Stimulated activated naive CD8-positive, alpha-beta T cell treated with anti-CD3 and anti-CD28 coated beads, Interleukin-15, amount 100 ng/mL, for 72 hours (primary cell): Measurements from ENCODE around the gene FAXC.

Experiments used
- ATAC-seq: fragments of 150-1000 bp; cut with Tn5 transposase; 2 replicates; pipeline ENCODE4 v1.10.0; 2021; ENCODE audit warnings: mild to moderate bottlenecking, moderate library complexity
- DNase-seq, 2 donors: peaks; one replicate each; pipeline ENCODE4 v3.0.0; 2021 to 2022
- H3K27ac Mint-ChIP-seq, 2 donors: one replicate each; pipeline ENCODE4 v1.8.0; 2022; ENCODE audit warnings: mild to moderate bottlenecking in 2 of 2, mixed read lengths in 2 of 2, moderate library complexity in 2 of 2
- H3K27me3 Mint-ChIP-seq: one replicate; pipeline ENCODE4 v1.8.0; 2022; ENCODE audit warnings: mixed read lengths
- H3K4me1 Mint-ChIP-seq: one replicate; pipeline ENCODE4 v1.8.0; 2022; ENCODE audit warnings: mild to moderate bottlenecking, mixed read lengths
- H3K4me3 Mint-ChIP-seq, 2 donors: one replicate each; pipeline ENCODE4 v1.8.0; 2022; ENCODE audit warnings: mild to moderate bottlenecking in 2 of 2, mixed read lengths in 2 of 2, moderate library complexity in 1 of 2
- H3K9me3 Mint-ChIP-seq, 2 donors: one replicate each; pipeline ENCODE4 v1.8.0; 2022; ENCODE audit warnings: mixed read lengths in 2 of 2

The FAXC gene

DNA sequence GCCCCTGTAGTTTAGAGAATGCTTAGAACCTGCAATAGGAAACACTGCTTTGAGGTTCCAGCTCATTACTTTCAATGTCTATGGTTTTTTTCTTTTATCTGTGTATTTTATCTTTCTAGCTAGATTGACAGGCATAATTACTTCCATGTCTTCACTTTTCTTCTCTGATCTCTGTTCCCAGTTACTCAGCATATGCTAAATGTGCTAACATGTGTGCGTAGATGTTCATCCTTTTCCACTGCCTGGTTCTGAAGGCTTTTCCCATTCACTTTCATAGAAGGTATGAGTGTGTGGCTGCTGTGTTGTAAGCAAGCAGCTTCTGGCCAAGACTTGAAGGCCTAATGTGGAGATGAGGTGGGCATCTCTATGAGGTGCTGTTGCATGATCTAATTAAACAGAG lies 38.9 kb downstream of the FAXC start:
- Mint-ChIP-seq H3K27me3 (peaks cover 32% of the 10 kb centered on the region), H3K4me1 (no peaks in the 10 kb centered on the region), H3K4me3 (no peak overlapping the region), H3K9me3 (no peaks in the 10 kb centered on the region), H3K27ac (no peak overlapping the region)
- DNase-seq: no peak
- ATAC-seq: no peak

DNA sequence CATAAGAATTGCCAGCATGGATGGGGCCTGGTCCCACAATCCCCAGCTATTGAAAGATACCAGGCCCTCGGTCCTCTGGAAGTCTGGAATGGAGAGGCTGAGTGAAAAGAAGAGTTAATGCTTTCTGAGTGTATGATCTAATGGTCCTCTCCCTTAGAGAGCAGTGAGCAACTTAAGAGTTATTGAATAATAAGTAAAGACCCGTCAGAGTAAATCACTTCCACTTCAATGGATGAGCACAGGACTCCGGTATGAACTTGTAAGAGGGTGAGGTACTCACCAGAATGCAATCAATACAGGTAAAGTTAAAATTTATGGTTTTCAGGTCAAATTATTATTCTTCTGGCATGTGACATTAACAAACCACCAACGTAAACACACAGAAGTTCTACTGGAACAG lies 39.9 kb downstream of the FAXC start:
- ATAC-seq: no peak
- no peak for DNase-seq
- Mint-ChIP-seq H3K27ac (no peak overlapping the region), H3K9me3 (no peaks in the 10 kb centered on the region), H3K4me1 (no peaks in the 10 kb centered on the region), H3K27me3 (peaks cover 22% of the 10 kb centered on the region), H3K4me3 (no peak overlapping the region)

DNA sequence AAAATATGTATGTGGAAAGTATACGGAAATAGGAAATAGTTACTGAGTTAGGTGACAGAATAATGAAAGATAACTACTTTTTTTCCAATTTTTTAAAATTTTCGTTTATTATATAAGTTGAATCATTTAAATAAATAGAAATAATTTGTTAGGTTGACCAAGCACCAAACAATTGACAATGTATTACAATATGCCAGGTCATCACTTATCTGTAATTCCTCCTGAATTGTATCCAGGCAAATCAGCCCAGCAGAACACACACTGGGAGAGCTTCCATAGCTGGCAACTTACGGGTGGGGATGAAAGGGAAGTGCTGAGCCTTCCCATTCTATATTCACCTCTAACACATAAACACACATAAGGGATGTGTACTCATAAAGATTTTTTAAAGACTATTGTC lies 40.7 kb downstream of the FAXC start:
- no peak for DNase-seq
- no peak overlapping the region for H3K4me3 Mint-ChIP-seq

DNA sequence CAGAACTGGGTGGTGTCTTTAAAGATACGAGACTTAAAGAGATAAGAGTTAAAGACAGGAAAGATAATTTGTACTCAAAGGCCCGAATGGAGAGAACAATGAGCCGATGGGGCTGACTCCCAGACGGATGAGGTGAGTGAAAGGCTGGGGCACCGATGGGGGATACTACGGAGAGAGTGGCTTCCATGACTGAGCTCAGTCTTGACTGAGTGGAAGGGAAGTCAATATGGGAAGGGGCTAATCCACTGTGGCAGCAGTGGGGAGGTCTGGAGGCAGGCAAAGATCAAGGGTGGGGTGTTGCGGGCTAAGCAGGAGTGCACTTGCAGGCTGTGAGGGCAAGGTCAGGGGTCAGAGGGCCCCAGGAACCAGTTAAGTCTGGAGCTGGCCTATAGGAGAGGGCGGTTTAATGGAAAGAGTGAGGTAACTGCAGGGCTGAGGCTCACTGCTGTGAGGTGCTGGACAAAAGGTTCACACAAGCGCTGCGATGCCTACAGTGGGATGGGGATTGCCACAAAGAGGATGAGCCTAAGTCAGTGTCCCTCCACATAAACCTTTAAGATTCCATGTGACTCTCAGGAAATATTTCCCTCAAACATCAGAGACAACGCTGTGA lies 42.1 kb downstream of the FAXC start:
- H3K9me3 Mint-ChIP-seq: no peaks in the 10 kb centered on the region
- H3K27ac Mint-ChIP-seq: no peak overlapping the region
- H3K4me3 Mint-ChIP-seq: no peak overlapping the region
- H3K27me3 Mint-ChIP-seq: peaks cover 10% of the 10 kb centered on the region
- ATAC-seq (peak; percentile 31), DNase-seq (no peak)
- H3K4me1 Mint-ChIP-seq: no peaks in the 10 kb centered on the region

More for the DNA sequence above, 40.7 kb downstream of the FAXC start:
- H3K4me1 Mint-ChIP-seq: no peaks in the 10 kb centered on the region
- no peaks in the 10 kb centered on the region for H3K9me3 Mint-ChIP-seq
- H3K27ac Mint-ChIP-seq: no peak overlapping the region
- H3K27me3 Mint-ChIP-seq: peaks cover 14% of the 10 kb centered on the region
- no peak for ATAC-seq

DNA sequence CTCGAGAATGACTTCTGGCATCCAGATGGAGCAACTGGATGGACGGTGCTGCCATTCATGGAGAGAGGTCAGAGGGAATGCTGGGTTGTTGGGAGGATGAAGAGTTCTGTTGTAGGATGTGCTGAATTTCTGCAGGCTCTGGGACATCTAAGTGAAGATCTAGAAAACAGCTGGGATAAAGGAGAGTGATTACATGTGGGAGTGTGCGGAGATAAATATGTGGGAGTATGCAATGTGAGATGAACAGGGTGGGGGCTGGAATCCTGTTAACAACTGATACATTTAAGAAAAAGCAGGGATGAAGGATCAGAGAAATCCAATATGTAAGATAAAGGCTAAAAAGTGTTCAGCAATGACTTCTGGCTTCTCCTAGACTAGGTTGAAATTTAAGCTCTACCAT lies 43.1 kb downstream of the FAXC start:
- H3K9me3 Mint-ChIP-seq: no peaks in the 10 kb centered on the region
- ATAC-seq: no peak
- no peak overlapping the region for H3K27ac Mint-ChIP-seq

DNA sequence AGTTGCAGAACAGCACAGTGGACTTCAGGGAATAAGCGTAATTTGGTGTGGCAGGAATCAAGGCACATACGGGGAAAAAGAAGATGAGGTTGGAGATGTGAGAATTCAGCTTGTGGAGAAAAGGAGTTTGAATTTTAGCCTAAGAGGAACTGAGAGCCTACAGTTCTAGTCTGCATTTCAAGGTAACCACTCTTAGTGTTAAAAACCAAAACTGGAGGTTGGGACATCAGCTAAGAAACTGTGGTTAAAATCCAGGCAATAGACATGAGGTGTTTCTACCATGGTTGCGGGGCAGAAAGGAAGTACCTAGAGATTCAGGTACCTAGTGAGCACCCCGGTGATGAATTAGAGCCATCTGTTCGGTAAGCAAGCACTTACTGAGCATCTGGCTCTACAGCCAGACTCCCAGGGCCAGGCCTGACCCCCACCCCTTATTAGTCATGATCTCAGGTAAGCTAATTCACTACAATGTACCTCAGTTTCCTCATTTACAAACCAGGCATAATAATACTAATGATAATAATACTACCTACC lies 44.4 kb downstream of the FAXC start:
- ATAC-seq: no peak
- Mint-ChIP-seq H3K27me3 (peaks cover 21% of the 10 kb centered on the region), H3K4me1 (no peaks in the 10 kb centered on the region)

More for the DNA sequence above, 43.1 kb downstream of the FAXC start:
- no peak for DNase-seq
- no peaks in the 10 kb centered on the region for H3K4me1 Mint-ChIP-seq
- H3K27me3 Mint-ChIP-seq: peaks cover 10% of the 10 kb centered on the region
- no peak overlapping the region for H3K4me3 Mint-ChIP-seq

DNA sequence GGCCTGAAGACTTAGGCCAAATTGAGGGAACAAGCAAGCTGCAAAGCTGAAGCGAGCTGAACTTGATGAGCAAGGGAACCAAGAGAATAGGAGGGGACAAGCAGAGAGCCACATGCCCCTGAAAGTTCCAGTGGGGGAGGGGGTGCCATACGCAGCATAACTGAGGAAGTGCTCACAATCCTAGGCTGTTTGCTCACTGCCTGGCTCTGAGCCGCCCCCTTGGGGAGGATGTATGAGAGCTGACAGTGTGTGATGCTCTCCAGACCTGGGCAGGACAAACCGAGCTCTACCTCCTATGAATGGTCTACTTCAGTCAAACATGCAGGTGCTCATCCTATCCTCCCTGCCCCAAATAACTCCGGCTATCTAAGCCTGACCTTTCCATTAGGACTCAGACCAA lies 52.1 kb downstream of the FAXC start:
- no peak overlapping the region for H3K27ac Mint-ChIP-seq
- peaks cover 57% of the 10 kb centered on the region for H3K27me3 Mint-ChIP-seq
- no peaks in the 10 kb centered on the region for H3K4me1 Mint-ChIP-seq
- no peak for DNase-seq
- no peaks in the 10 kb centered on the region for H3K9me3 Mint-ChIP-seq
- H3K4me3 Mint-ChIP-seq: no peak overlapping the region
- ATAC-seq: peak; percentile 19

More for the DNA sequence above, 44.4 kb downstream of the FAXC start:
- H3K4me3 Mint-ChIP-seq: no peak overlapping the region
- no peak for DNase-seq
- H3K27ac Mint-ChIP-seq: no peak overlapping the region
- no peaks in the 10 kb centered on the region for H3K9me3 Mint-ChIP-seq

DNA sequence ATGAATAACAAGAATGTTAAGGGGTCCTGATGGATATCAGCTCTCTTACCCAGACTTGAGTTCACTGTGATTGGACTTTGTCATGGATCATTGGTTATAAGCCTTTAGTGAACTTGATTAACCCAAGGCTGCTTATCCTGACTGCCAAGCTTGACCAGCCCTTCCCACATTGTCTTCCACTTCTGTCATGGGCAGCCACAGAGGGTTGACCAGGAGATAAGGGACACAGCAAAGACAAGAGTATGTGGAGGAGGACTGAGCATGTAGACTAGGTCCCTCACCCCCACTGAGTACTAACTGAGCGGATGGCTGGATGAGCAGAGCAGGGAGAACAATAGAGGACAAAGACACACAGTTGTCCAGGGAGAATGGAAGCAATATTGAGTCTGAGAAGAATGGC lies 52.5 kb downstream of the FAXC start:
- Mint-ChIP-seq H3K27me3 (peaks cover 57% of the 10 kb centered on the region), H3K4me3 (no peak overlapping the region), H3K9me3 (no peaks in the 10 kb centered on the region), H3K4me1 (no peaks in the 10 kb centered on the region), H3K27ac (no peak overlapping the region)
- DNase-seq: no peak
- ATAC-seq: peak; percentile 29

DNA sequence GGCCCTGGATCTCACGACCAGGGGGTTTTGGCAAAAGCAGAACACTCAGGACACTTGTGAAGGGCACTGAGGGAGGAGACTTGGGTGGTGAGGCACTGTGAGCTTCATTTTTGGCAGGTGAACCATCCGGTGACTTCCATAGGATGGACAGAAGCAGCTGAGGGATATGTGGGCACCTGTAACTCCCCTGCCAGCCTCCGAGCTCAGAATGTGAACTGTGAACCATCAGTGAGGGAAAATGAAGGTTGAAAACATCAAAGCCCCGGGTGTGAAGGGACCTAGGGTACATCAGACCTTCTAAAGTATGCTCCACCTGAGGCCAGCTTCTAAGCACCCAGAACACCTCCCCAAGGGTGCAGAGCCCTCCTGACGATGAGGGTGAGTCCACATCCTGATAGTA lies 53.2 kb downstream of the FAXC start:
- H3K4me3 Mint-ChIP-seq: no peak overlapping the region
- DNase-seq: no peak
- ATAC-seq: no peak
- peaks cover 57% of the 10 kb centered on the region for H3K27me3 Mint-ChIP-seq
- no peaks in the 10 kb centered on the region for H3K9me3 Mint-ChIP-seq
- no peaks in the 10 kb centered on the region for H3K4me1 Mint-ChIP-seq
- no peak overlapping the region for H3K27ac Mint-ChIP-seq

DNA sequence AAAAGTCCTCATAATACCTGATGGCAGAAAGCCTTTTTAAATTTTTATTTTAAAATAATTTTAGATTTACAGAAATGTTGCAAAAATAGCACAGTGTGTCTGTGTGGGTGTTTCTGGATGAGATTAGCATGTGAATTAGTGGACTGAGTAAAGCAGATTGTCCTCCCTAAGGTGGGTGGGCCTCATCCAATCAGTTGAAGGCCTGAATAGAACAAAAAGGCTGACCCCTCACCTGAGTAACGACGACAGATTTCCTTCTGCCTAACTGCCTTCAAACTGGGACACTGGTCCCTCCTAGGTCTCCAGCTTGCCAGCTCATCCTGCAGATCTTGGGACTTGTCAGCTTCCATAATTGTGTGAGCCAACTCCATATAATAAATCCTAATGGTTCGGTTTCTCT lies 54.2 kb downstream of the FAXC start:
- H3K9me3 Mint-ChIP-seq: no peaks in the 10 kb centered on the region
- H3K4me3 Mint-ChIP-seq: no peak overlapping the region
- ATAC-seq: no peak
- H3K4me1 Mint-ChIP-seq: no peaks in the 10 kb centered on the region
- H3K27me3 Mint-ChIP-seq: peaks cover 48% of the 10 kb centered on the region
- H3K27ac Mint-ChIP-seq: no peak overlapping the region
- DNase-seq: no peak

DNA sequence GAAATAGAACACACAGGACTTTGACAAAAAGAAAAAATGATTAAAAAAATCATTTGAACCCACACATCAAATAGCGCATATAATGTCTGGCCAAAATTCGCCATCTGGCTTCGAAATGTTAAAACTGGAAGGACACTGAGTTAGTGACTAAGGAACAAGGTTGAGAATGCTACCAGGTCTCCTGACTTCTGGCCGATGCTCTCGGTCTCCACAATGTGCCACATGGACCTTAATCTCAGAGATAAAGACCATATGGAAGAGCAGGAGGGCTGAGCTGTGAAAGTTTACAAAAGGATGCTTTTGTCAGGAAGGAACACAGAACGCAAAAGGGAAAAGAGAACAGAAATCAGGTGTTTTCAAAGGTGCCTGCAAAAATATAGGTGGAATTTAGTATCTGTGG lies 54.7 kb downstream of the FAXC start:
- Mint-ChIP-seq H3K9me3 (no peaks in the 10 kb centered on the region), H3K4me3 (no peak overlapping the region), H3K4me1 (no peaks in the 10 kb centered on the region), H3K27ac (no peak overlapping the region), H3K27me3 (peaks cover 44% of the 10 kb centered on the region)
- DNase-seq (no peak), ATAC-seq (no peak)

DNA sequence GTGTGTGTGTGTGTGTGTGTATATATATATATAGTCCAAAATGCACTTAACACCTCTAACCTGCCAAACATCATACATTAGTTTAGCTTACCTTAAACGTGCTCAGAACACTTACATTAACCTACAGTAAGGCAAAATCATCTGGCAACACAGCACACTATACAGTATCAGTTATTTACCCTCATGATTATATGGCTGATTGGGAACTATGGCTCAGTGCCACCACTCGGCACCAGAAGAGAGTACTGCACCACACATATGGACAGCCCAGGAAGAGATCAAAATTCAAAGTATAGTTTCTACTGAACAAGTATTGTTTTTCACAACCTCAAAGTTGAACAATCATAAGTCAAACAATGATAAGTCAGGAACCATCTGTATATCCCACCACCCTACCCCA lies 59.8 kb downstream of the FAXC start:
- Mint-ChIP-seq H3K27me3 (peaks cover 30% of the 10 kb centered on the region), H3K4me3 (no peak overlapping the region), H3K27ac (no peak overlapping the region), H3K9me3 (no peaks in the 10 kb centered on the region), H3K4me1 (no peaks in the 10 kb centered on the region)
- DNase-seq (no peak), ATAC-seq (no peak)

DNA sequence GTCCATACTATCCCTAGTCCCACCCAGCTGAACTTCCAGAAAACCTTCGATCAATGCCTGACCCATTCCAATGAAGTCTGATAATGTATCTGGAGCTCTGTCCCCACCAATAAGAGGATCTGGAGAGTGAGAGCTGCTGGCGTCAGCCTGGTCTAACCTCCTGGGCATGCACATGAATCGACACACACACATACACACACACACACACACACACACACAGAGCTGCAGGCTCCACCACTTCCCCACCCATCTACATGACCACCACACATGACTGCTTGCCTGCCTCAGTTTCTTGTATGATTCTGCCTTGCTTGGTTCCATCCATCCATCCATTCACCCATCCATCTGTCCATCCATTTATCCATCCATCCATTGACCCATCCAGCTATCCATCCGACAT lies 60.8 kb downstream of the FAXC start:
- Mint-ChIP-seq H3K27ac (no peak overlapping the region), H3K4me1 (no peaks in the 10 kb centered on the region), H3K9me3 (no peaks in the 10 kb centered on the region), H3K27me3 (peaks cover 22% of the 10 kb centered on the region), H3K4me3 (no peak overlapping the region)
- no peak for DNase-seq
- ATAC-seq: no peak

DNA sequence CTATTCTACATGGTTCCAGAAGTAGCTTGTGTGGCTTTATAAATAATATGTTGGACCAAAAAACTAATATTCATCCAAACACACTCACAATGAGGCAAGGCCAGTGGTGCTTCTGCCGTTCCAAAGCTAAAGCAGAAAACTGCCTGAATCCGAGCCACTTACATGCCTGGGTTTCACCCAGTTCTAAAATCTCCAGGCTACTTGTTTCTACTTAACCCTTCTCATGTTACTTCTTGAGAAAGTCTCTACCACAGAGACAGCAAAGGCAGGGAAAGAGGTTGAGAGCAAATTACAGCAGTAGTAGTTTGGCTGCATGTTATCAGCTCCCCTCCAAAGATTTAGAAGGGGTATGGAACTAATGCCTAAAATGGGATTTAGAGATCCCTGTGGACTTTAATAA lies 62.0 kb downstream of the FAXC start:
- ATAC-seq: no peak
- Mint-ChIP-seq H3K4me3 (no peak overlapping the region), H3K27me3 (peaks cover 14% of the 10 kb centered on the region), H3K27ac (no peak overlapping the region), H3K4me1 (no peaks in the 10 kb centered on the region), H3K9me3 (no peaks in the 10 kb centered on the region)
- DNase-seq: no peak

DNA sequence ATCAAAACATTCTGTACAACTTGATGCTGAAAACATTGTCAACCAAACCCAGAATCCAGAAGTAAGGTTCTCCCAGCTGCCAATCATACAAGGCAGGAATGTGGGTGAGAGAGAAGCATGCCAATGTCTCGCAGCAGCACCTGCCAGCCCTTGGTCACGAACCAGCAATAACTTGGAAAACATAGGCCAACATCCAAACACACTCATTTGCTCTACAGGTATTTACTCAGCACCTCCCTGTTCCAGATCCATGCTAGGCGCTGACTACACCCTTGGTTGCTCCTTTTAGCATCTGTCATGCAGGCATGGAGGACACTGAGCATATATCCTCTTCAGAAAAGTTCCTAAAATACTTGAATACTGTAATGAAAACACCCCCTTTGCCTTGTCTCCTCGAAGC lies 63.6 kb downstream of the FAXC start:
- no peak overlapping the region for H3K4me3 Mint-ChIP-seq
- no peaks in the 10 kb centered on the region for H3K4me1 Mint-ChIP-seq
- no peaks in the 10 kb centered on the region for H3K9me3 Mint-ChIP-seq
- ATAC-seq (no peak), DNase-seq (no peak)
- peaks cover 14% of the 10 kb centered on the region for H3K27me3 Mint-ChIP-seq
- H3K27ac Mint-ChIP-seq: no peak overlapping the region

DNA sequence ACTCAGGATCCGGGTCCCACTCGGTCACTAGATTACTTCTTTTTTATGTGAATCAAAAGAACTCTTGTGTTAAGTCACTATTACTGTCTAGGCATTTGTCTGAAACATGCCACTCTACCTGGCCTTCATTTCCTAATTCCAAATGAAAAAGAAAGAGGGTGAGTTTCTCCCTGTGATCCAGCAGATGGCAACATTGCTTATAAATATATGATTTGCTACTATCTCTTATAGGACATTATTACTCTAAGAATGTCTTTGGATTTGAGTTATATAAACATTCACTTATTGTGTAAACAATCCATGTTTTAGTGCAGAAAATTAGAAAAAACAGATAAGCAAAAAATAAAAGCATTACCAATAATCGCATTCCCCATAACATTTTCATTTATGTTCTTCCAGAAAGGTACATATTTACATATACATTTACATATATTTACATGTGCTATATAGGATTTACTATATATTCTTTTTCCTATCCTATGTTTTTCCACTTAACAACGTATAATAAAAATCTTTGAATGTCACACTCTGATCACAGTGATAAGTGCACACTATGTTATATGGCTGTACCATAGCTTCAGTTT lies 66.9 kb downstream of the FAXC start:
- H3K4me3 Mint-ChIP-seq: no peak overlapping the region
- no peaks in the 10 kb centered on the region for H3K4me1 Mint-ChIP-seq
- H3K27me3 Mint-ChIP-seq: peaks cover 20% of the 10 kb centered on the region
- no peaks in the 10 kb centered on the region for H3K9me3 Mint-ChIP-seq
- no peak for DNase-seq
- no peak overlapping the region for H3K27ac Mint-ChIP-seq
- ATAC-seq: no peak

DNA sequence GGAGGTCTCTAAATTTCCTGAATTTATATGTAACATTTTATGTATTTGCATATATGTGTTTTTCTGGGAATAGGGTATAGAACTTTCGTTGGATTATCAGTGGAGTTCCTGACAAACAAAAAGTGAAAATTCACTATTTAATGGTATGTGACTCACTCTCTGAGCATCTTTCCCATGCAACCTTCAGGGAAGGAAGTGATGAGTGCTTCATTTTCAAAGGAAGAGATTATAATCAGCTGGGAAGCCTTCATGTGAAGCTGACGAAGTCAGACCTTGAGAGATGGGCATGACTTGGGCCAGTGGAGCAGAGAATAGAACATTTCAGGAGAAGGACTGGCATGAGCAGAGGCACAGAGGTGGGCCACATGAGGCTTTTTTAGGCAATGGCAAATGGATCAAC lies 72.7 kb downstream of the FAXC start:
- Mint-ChIP-seq H3K4me1 (no peaks in the 10 kb centered on the region), H3K9me3 (no peaks in the 10 kb centered on the region), H3K27me3 (peaks cover 33% of the 10 kb centered on the region), H3K4me3 (no peak overlapping the region), H3K27ac (no peak overlapping the region)
- no peak for DNase-seq
- no peak for ATAC-seq
